ENCODE data around the gene GMNC.

GMNC gene

GRCh38 chr3:190860521-190860920, 2.0 kb downstream of the GMNC start:
- TF ChIP-seq, protein P1, sequence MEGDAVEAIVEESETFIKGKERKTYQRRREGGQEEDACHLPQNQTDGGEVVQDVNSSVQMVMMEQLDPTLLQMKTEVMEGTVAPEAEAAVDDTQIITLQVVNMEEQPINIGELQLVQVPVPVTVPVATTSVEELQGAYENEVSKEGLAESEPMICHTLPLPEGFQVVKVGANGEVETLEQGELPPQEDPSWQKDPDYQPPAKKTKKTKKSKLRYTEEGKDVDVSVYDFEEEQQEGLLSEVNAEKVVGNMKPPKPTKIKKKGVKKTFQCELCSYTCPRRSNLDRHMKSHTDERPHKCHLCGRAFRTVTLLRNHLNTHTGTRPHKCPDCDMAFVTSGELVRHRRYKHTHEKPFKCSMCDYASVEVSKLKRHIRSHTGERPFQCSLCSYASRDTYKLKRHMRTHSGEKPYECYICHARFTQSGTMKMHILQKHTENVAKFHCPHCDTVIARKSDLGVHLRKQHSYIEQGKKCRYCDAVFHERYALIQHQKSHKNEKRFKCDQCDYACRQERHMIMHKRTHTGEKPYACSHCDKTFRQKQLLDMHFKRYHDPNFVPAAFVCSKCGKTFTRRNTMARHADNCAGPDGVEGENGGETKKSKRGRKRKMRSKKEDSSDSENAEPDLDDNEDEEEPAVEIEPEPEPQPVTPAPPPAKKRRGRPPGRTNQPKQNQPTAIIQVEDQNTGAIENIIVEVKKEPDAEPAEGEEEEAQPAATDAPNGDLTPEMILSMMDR (IDR thresholded peaks at IDR 0.05): no peak
- H3K36me3 Mint-ChIP-seq (ENCODE audit: low read depth): no peaks in the 10 kb centered on the region
- no peak overlapping the region for H3K4me3 Mint-ChIP-seq
- DNase-seq: no peak
- H3K9me3 Mint-ChIP-seq: no peaks in the 10 kb centered on the region
- H3K27ac Mint-ChIP-seq: no peak overlapping the region
- peaks cover 52% of the 10 kb centered on the region for H3K27me3 Mint-ChIP-seq (ENCODE audit: low read depth, poor library complexity)
- H3K4me1 Mint-ChIP-seq: peaks cover 4% of the 10 kb centered on the region

DNA sequence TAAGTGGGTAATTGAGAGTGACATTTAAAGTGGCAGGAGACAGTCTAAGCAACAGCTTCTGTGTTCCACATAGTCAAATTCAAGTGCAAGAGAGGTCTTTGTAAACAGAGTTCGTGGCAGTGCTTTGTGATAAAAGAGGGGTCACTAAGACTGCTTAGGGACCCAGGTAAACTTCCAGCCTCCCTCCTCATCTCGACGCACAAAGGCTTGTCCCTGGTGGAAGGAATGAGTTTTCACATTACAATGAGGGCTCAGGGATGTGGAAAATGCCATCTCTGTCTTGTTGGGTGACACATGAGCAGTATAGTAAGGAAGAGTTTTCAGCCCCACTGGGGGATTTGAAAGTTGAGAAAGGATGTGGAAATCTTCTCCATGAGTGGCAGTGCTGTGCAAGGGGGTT, 7.3 kb downstream of the GMNC start:
- Mint-ChIP-seq H3K9me3 (no peaks in the 10 kb centered on the region), H3K27ac (no peak overlapping the region), H3K4me3 (no peak overlapping the region), H3K4me1 (peaks cover 4% of the 10 kb centered on the region), H3K36me3 (ENCODE audit: low read depth) (no peaks in the 10 kb centered on the region), H3K27me3 (ENCODE audit: low read depth, poor library complexity) (no peaks in the 10 kb centered on the region)
- TF ChIP-seq, protein P1 (IDR thresholded peaks at IDR 0.05): no peak
- no peak for DNase-seq

GRCh38 chr3:190854062-190854461, 8.4 kb downstream of the GMNC start:
- Mint-ChIP-seq H3K4me3 (no peak overlapping the region), H3K36me3 (ENCODE audit: low read depth) (no peaks in the 10 kb centered on the region), H3K9me3 (no peaks in the 10 kb centered on the region), H3K4me1 (peaks cover 4% of the 10 kb centered on the region), H3K27me3 (ENCODE audit: low read depth, poor library complexity) (no peaks in the 10 kb centered on the region), H3K27ac (no peak overlapping the region)
- TF ChIP-seq, protein P1 (IDR thresholded peaks at IDR 0.05): no peak
- no peak for DNase-seq

DNA sequence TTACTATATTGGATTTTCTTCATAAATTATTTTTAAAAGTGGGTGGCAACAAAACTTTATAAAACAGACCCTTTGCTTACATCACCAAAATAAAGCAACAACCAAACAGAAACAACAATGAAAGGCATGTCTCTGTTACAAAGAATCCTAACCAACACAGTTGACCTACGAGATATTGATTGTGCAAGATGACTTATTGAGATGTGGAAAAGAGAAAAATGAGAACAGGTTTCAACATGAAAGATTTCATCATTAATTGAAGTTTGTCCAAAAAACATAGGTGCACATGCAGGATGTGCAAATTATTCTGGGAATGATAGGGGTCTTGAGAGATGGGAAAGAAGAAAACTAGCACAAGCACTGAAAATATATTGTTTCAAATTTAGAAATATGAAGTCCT, 9.0 kb downstream of the GMNC start:
- TF ChIP-seq, protein P1 (IDR thresholded peaks at IDR 0.05): no peak
- H3K27ac Mint-ChIP-seq: no peak overlapping the region
- H3K4me3 Mint-ChIP-seq: no peak overlapping the region
- H3K36me3 Mint-ChIP-seq (ENCODE audit: low read depth): no peaks in the 10 kb centered on the region
- H3K4me1 Mint-ChIP-seq: peaks cover under 1% of the 10 kb centered on the region
- no peaks in the 10 kb centered on the region for H3K27me3 Mint-ChIP-seq (ENCODE audit: low read depth, poor library complexity)
- no peaks in the 10 kb centered on the region for H3K9me3 Mint-ChIP-seq
- DNase-seq: no peak

DNA sequence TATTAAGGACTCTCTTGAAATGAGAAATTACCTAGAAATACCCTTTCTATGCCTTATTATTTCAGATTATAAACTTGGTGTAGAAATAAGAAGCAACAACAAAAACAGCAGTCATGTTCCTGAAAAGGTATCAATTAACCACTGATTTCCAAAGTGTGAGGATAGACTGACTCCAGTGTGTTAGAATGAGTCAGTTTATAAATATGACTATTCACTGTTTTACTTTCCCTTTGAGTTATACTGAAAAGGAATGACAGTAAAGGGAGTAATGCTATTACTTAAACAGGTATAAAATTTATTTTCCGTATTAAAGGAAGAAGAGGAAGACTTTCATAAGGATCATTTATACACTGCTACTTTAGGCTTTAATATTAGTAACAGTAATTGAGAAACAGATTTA, 12.9 kb downstream of the GMNC start:
- Mint-ChIP-seq H3K27ac (no peak overlapping the region), H3K4me1 (no peaks in the 10 kb centered on the region), H3K4me3 (no peak overlapping the region), H3K9me3 (no peaks in the 10 kb centered on the region), H3K36me3 (ENCODE audit: low read depth) (no peaks in the 10 kb centered on the region), H3K27me3 (ENCODE audit: low read depth, poor library complexity) (no peaks in the 10 kb centered on the region)
- DNase-seq: no peak
- TF ChIP-seq, protein P1 (IDR thresholded peaks at IDR 0.05): no peak

- H3K27ac Mint-ChIP-seq: no peak overlapping the region
- no peaks in the 10 kb centered on the region for H3K4me1 Mint-ChIP-seq
- no peak overlapping the region for H3K4me3 Mint-ChIP-seq
- H3K27me3 Mint-ChIP-seq (ENCODE audit: low read depth, poor library complexity): no peaks in the 10 kb centered on the region
- no peaks in the 10 kb centered on the region for H3K9me3 Mint-ChIP-seq
- TF ChIP-seq, protein P1 (IDR thresholded peaks at IDR 0.05): no peak
- DNase-seq: no peak
- H3K36me3 Mint-ChIP-seq (ENCODE audit: low read depth): no peaks in the 10 kb centered on the region
These were observed 13.6 kb downstream of the GMNC start for GRCh38 chr3:190848870-190849269.
